GM23248 (cell line): ENCODE results near the gene ERC2.

Source experiments
- EZH2 ChIP-seq: fragments of 200-600 bp; sonication (generic); IDR thresholded peaks from 2 replicates; pipeline ENCODE4 v1.6.1; 2018; ENCODE audit warnings: antibody characterized with exemption, mild to moderate bottlenecking; ENCODE audit not compliant: insufficient read depth, poor library complexity, severe bottlenecking
- EZH2phosphoT487 ChIP-seq: fragments of 200-600 bp; sonication (generic); IDR thresholded peaks from 2 replicates; pipeline ENCODE4 v1.6.1; 2018; ENCODE audit warnings: antibody characterized with exemption, moderate library complexity, mild to moderate bottlenecking, low read depth; ENCODE audit not compliant: insufficient read depth

- TF ChIP-seq EZH2 (no peak), EZH2phosphoT487 (no peak)
These were observed 671.2 kb downstream of the ERC2 start for GRCh38 chr3:55797084-55797483.
